IMR-90 (cell line): Measurements from ENCODE around the gene MZB1. TPM values are rescaled to one million over a fixed set of nuclear protein-coding genes. Genes with fewer than 3 reads are reported as not detected.
"Not testable (repeated sequence)": the region's sequence is repeated elsewhere in the genome, so short reads cannot be mapped to it uniquely, and the experiment has no call there.

Experiments used
- ATAC-seq: fragments of 200-7000 bp; cut with Tn5 transposase; 2 replicates; pipeline ENCODE4 v1.9.1; 2020; ENCODE audit warnings: low read depth, mild to moderate bottlenecking, moderate library complexity
- BruUV-seq: library from RNA; stranded (reverse); fragments of 400-500 nt; replicated peaks from 2 replicates; lab custom pipeline; 2021; lab: Mats Ljungman, UMichigan
- CTCF ChIA-PET: fragments of 300-600 bp; formaldehyde crosslinking; extraction: SDS; loops from one replicate; lab custom pipeline; 2021; ENCODE audit warnings: antibody characterized with exemption; lab: Yijun Ruan, JAX
- POLR2A ChIA-PET: fragments of 300-600 bp; sonication (Branson Sonifier 250); formaldehyde crosslinking; loops from one replicate; lab custom pipeline; 2022; ENCODE audit warnings: antibody characterized with exemption; ENCODE audit not compliant: unreplicated experiment; lab: Charles Lee
- DNase-seq: peaks from one replicate; pipeline ENCODE4 v3.0.0; 2013
- H2AFZ ChIP-seq: replicated peaks from 2 replicates; pipeline ENCODE3; 2013; ENCODE audit warnings: low read length, mild to moderate bottlenecking; ENCODE audit not compliant: poor library complexity
- H2AK5ac ChIP-seq: 2 replicates; pipeline ENCODE4 v1.6.1; 2013; ENCODE audit warnings: low read depth, low read length, inconsistent platforms
- H2AK9ac ChIP-seq: replicated peaks from 2 replicates; pipeline ENCODE3; 2013; ENCODE audit warnings: mild to moderate bottlenecking, low read depth, low read length, moderate library complexity; ENCODE audit not compliant: poor library complexity
- H2BK120ac ChIP-seq: 2 replicates; pipeline ENCODE4 v1.6.1; 2013; ENCODE audit warnings: low read depth, low read length, inconsistent platforms
- H2BK15ac ChIP-seq: 3 replicates; pipeline ENCODE4 v1.6.1; 2013; ENCODE audit warnings: low read depth, low read length, inconsistent platforms
- H2BK20ac ChIP-seq: 2 replicates; pipeline ENCODE4 v1.6.1; 2013; ENCODE audit warnings: low read depth, mild to moderate bottlenecking, inconsistent platforms, low read length, moderate library complexity
- H2BK5ac ChIP-seq: 2 replicates; pipeline ENCODE4 v1.6.1; 2013; ENCODE audit warnings: mild to moderate bottlenecking, low read depth, low read length, inconsistent platforms; ENCODE audit not compliant: poor library complexity, severe bottlenecking
- H3K14ac ChIP-seq: replicated peaks from 2 replicates; pipeline ENCODE4 v1.6.1; 2013; ENCODE audit warnings: low read depth, low read length, inconsistent platforms
- H3K18ac ChIP-seq: 2 replicates; pipeline ENCODE4 v1.6.1; 2013; ENCODE audit warnings: low read depth, low read length, control low read depth
- H3K23ac ChIP-seq: 2 replicates; pipeline ENCODE4 v1.6.1; 2013; ENCODE audit warnings: low read depth, low read length, inconsistent platforms
- H3K27ac ChIP-seq: 2 replicates; pipeline ENCODE4 v1.5.1; 2013; ENCODE audit warnings: mild to moderate bottlenecking, control low read depth, low read length; ENCODE audit not compliant: insufficient read depth
- H3K27me3 ChIP-seq: 2 replicates; pipeline ENCODE4 v1.6.1; 2013; ENCODE audit warnings: low read length; ENCODE audit not compliant: control insufficient read depth, insufficient read depth
- H3K36me3 ChIP-seq: 2 replicates; pipeline ENCODE4 v1.6.1; 2013; ENCODE audit warnings: low read length, mixed read lengths; ENCODE audit not compliant: control insufficient read depth, insufficient read depth
- H3K4ac ChIP-seq: 2 replicates; pipeline ENCODE4 v1.6.1; 2013; ENCODE audit warnings: low read depth, low read length, inconsistent platforms
- H3K4me1 ChIP-seq: 2 replicates; pipeline ENCODE4 v1.6.1; 2013; ENCODE audit warnings: low read length, mixed read lengths; ENCODE audit not compliant: control insufficient read depth, insufficient read depth
- H3K4me2 ChIP-seq: 2 replicates; pipeline ENCODE4 v1.6.1; 2013; ENCODE audit warnings: low read depth, mild to moderate bottlenecking, control low read depth, low read length, moderate library complexity
- H3K4me3 ChIP-seq: 2 replicates; pipeline ENCODE4 v1.5.1; 2013; ENCODE audit warnings: low read depth, mild to moderate bottlenecking, control low read depth, low read length, moderate library complexity; ENCODE audit not compliant: insufficient read depth
- H3K56ac ChIP-seq: 2 replicates; pipeline ENCODE4 v1.6.1; 2013; ENCODE audit warnings: low read length, inconsistent platforms; ENCODE audit not compliant: insufficient read depth; ENCODE audit errors: extremely low read depth
- H3K79me1 ChIP-seq, 2 experiments: 2 replicates each; pipeline ENCODE4 v1.6.1; 2013; ENCODE audit warnings: low read length in 2 of 2, inconsistent platforms in 1 of 2, low read depth in 1 of 2
- H3K9ac ChIP-seq: 2 replicates; pipeline ENCODE4 v1.6.1; 2013; ENCODE audit warnings: low read depth, low read length, control low read depth
- H3K9me1 ChIP-seq: 2 replicates; pipeline ENCODE4 v1.6.1; 2013; ENCODE audit warnings: low read length, inconsistent platforms; ENCODE audit not compliant: insufficient read depth
- H3K9me3 ChIP-seq: 2 replicates; pipeline ENCODE4 v1.6.1; 2013; ENCODE audit warnings: low read length; ENCODE audit not compliant: control insufficient read depth, insufficient read depth
- H4K20me1 ChIP-seq: 2 replicates; pipeline ENCODE4 v1.6.1; 2013; ENCODE audit warnings: low read length, inconsistent platforms; ENCODE audit not compliant: insufficient read depth
- H4K5ac ChIP-seq: 2 replicates; pipeline ENCODE4 v1.6.1; 2013; ENCODE audit warnings: mild to moderate bottlenecking, low read depth, low read length, control low read depth
- H4K8ac ChIP-seq, 2 experiments: 2 replicates each; pipeline ENCODE4 v1.6.1; 2013; ENCODE audit warnings: low read depth in 2 of 2, low read length in 2 of 2, control low read depth in 1 of 2, inconsistent platforms in 1 of 2
- H4K91ac ChIP-seq: 2 replicates; pipeline ENCODE4 v1.6.1; 2013; ENCODE audit warnings: low read depth, low read length, inconsistent platforms; ENCODE audit not compliant: insufficient read depth
- MXI1 ChIP-seq: IDR thresholded peaks from 2 replicates; pipeline ENCODE4 v1.6.1; 2012; ENCODE audit warnings: low read depth, mild to moderate bottlenecking, low read length, moderate library complexity, borderline replicate concordance
- POLR2A ChIP-seq: IDR thresholded peaks from 2 replicates; pipeline ENCODE4 v1.6.1; 2012; ENCODE audit warnings: mild to moderate bottlenecking, low read depth, low read length
- RFX5 ChIP-seq: IDR thresholded peaks from 2 replicates; pipeline ENCODE4 v1.8.0; 2012; ENCODE audit warnings: low read depth, mild to moderate bottlenecking, low read length, moderate library complexity
- SMC3 ChIP-seq: fragments of 150-350 bp; IDR thresholded peaks from 2 replicates; pipeline ENCODE4 v1.6.1; 2016; ENCODE audit warnings: low read depth, mild to moderate bottlenecking, antibody characterized with exemption, low read length, moderate library complexity
- WGBS, 2 experiments: methylation state at CpG; one replicate each; pipeline versions ENCODE4 v1.1.5 to v1.1.7; 2013; ENCODE audit warnings: missing lambda C conversion rate in 2 of 2; ENCODE audit not compliant: insufficient read length in 1 of 2; ENCODE audit errors: extremely low coverage in 2 of 2; 5-methylcytosine and 5-hydroxymethylcytosine counted together
- dilution Hi-C: fragments of 300-500 bp; cut with HindIII; formaldehyde crosslinking; loops from one replicate; pipeline ENCODE4 v1.14.3; 2018; ENCODE audit warnings: low sequenced_read_pairs; ENCODE audit not compliant: unreplicated experiment
- in situ Hi-C: fragments of 300-500 bp; cut with MboI; formaldehyde crosslinking; loops from 3 replicates; pipeline ENCODE4 v1.14.3; 2019; ENCODE audit warnings: low sequenced_read_pairs, inconsistent platforms, mixed read lengths
- intact Hi-C: fragments of 100-400 bp; cut with micrococcal nuclease; formaldehyde crosslinking; loops from 2 replicates; pipeline ENCODE4 v1.10.0; 2022
- polyA plus RNA-seq, 3 experiments: library from polyadenylated mRNA; depleted of rRNA; stranded (reverse); fragments of >200 nt; gene quantifications; 2 replicates each; pipeline ENCODE4 v1.2.3, GENCODE V29; 2012; ENCODE audit warnings: low replicate concordance in 1 of 3
- total RNA-seq: library from RNA; depleted of rRNA; stranded (reverse); fragments of >200 nt; gene quantifications from 2 replicates; pipeline ENCODE4 v1.2.3, GENCODE V29; 2012

The MZB1 gene
- total and polyA plus RNA-seq, 2 of the 4 experiments (the other 2 are of a cell fraction) = not detected

DNA sequence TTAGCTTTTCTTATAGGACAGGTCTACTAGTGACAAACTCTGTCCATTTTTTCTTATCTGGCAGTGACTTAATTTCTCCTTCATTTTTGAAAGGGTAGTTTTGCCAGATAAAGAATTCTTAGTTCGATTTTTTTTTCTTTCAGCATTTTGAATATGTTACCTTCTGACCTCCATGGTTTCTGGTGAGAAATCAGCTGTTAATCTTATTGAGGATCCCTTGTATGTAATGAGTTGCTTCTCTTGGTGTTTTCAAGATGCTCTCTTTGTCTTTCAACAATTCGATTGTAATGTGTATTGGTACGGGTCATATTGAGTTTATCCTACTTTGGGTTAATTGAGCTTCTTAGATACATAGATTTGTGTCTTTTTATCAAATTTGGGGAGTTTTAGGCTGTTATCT, 35.5 kb downstream of the MZB1 start:
- in situ Hi-C loops = no loop called here
- H3K23ac ChIP-seq = no peak overlapping the region
- H3K27ac ChIP-seq = no peak overlapping the region
- H4K5ac ChIP-seq = no peak overlapping the region
- no peak overlapping the region for H3K18ac ChIP-seq
- no TSS peak for BruUV-seq
- no peak overlapping the region for H2BK15ac ChIP-seq
- no peak overlapping the region for H3K4me2 ChIP-seq
- no peak for ATAC-seq
- H2AFZ ChIP-seq = no peak overlapping the region
- H3K4me3 ChIP-seq = no peak overlapping the region
- H2AK9ac ChIP-seq = no peak overlapping the region
- no peak overlapping the region for H3K14ac ChIP-seq
- H3K9me1 ChIP-seq = 0 out of 2 replicates have a peak, but pooled peaks cover 2% of the 10 kb centered on the region
- dilution Hi-C loops = no loop called here
- H4K20me1 ChIP-seq = peaks cover 90% of the 10 kb centered on the region
- H3K4ac ChIP-seq = no peak overlapping the region
- H4K8ac ChIP-seq = no peak overlapping the region
- DNase-seq = no peak
- intact Hi-C loops = no loop called here
- no peak overlapping the region for H4K91ac ChIP-seq
- H2BK5ac ChIP-seq = no peak overlapping the region
- WGBS, 2 experiments = no CpG with 5 or more reads among the region's 3 CpGs
- H3K56ac ChIP-seq = no peak overlapping the region
- peaks cover 0 to 59% of the 10 kb centered on the region in 2 experiments; a peak in 2 of 4 replicates for H3K79me1 ChIP-seq
- TF ChIP-seq MXI1 (no peak), POLR2A (no peak), SMC3 (no peak), RFX5 (no peak)
- POLR2A ChIA-PET = no interaction called here
- H3K27me3 ChIP-seq = no peaks in the 10 kb centered on the region
- CTCF ChIA-PET = interaction anchor here (1.2 kb wide), 1 partner anchor 12 kb away, joined by 3 read pairs; the partner anchor contains the start of gene PAIP2
- H3K4me1 ChIP-seq = peaks cover 4% of the 10 kb centered on the region; the same call in 1 of the 2 replicates
- H2AK5ac ChIP-seq = no peak overlapping the region
- H2BK20ac ChIP-seq = no peak overlapping the region
- H3K9ac ChIP-seq = no peak overlapping the region
- H2BK120ac ChIP-seq = no peak overlapping the region
- H3K9me3 ChIP-seq = no peaks in the 10 kb centered on the region
- peaks cover 2% of the 10 kb centered on the region for H3K36me3 ChIP-seq

DNA sequence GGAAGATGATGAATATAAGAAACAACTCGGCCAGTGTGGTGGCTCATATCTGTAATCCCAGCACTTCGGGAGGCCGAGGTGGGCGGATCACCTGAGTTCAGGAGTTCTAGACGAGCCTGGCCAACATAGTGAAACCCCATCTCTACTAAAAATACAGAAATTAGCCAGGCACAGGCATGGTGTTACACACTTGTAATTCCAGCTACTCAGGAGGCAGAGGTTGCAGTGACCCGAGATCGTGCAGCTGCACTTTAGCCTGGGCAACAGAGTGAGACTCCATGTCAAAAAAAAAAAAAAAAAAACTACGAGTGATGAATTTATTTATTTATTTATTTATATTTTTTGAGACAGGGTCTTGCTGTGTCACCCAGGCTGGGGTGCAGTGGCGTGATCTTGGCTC, 41.9 kb downstream of the MZB1 start:
- H2BK20ac ChIP-seq, H3K27ac ChIP-seq, H4K5ac ChIP-seq, ATAC-seq, DNase-seq, H3K18ac ChIP-seq, H3K23ac ChIP-seq, CTCF ChIA-PET, H2BK15ac ChIP-seq, H3K36me3 ChIP-seq, H3K4me1 ChIP-seq, intact Hi-C loops, dilution Hi-C loops, in situ Hi-C loops, H2AK9ac ChIP-seq, POLR2A ChIA-PET, H2BK120ac ChIP-seq, BruUV-seq, H3K4me2 ChIP-seq, H2BK5ac ChIP-seq, H3K56ac ChIP-seq, H3K4ac ChIP-seq, H4K8ac ChIP-seq, H2AK5ac ChIP-seq, H3K9me1 ChIP-seq, H2AFZ ChIP-seq, H3K14ac ChIP-seq, H3K4me3 ChIP-seq, H3K27me3 ChIP-seq, H3K9me3 ChIP-seq, H4K91ac ChIP-seq, H3K9ac ChIP-seq: not testable (repeated sequence)
- 100% methylated on average over 1 of the region's 9 CpGs; no CpG with 5 or more reads in 1 of the 2 experiments for whole genome bisulfite sequencing, 2 experiments
- peaks cover 93% of the 10 kb centered on the region for H4K20me1 ChIP-seq
- peaks cover 0 to 48% of the 10 kb centered on the region in 2 experiments; a peak in 3 of 4 replicates for H3K79me1 ChIP-seq
